Activated naive CD4-positive, alpha-beta T cell treated with anti-CD3 and anti-CD28 coated beads for 36 hours (primary cell): ENCODE measurements around the gene CACNA1E. TPM values are rescaled to one million over a fixed set of nuclear protein-coding genes. Genes with fewer than 3 reads are reported as not detected.

ENCODE experiments used
- CTCF ChIA-PET: fragments of 350-600 bp; sonication (Branson Sonifier 250); formaldehyde crosslinking; loops from one replicate; lab custom pipeline; 2021; ENCODE audit warnings: antibody characterized with exemption; lab: Charles Lee
- DNase-seq: peaks from one replicate; pipeline ENCODE4 v3.0.0-alpha.2; 2020
- H3K27ac Mint-ChIP-seq: one replicate; pipeline ENCODE4 v1.8.0; 2021; ENCODE audit warnings: mild to moderate bottlenecking, mixed read lengths
- H3K27me3 Mint-ChIP-seq: one replicate; pipeline ENCODE4 v1.8.0; 2021; ENCODE audit warnings: low read depth, mixed read lengths
- H3K36me3 Mint-ChIP-seq: one replicate; pipeline ENCODE4 v1.8.0; 2021; ENCODE audit warnings: low read depth, mixed read lengths
- H3K4me1 Mint-ChIP-seq: one replicate; pipeline ENCODE4 v1.8.0; 2021; ENCODE audit warnings: low read depth, mixed read lengths
- H3K4me3 Mint-ChIP-seq: one replicate; pipeline ENCODE4 v1.8.0; 2021; ENCODE audit warnings: mild to moderate bottlenecking, moderate library complexity, mixed read lengths
- H3K9me3 Mint-ChIP-seq: one replicate; pipeline ENCODE4 v1.8.0; 2021; ENCODE audit warnings: mixed read lengths
- intact Hi-C: fragments of 100-400 bp; cut with micrococcal nuclease; formaldehyde crosslinking; loops from one replicate; pipeline ENCODE4 v1.15.1; 2023
- total RNA-seq, 2 experiments: library from RNA; stranded (reverse); gene quantifications; one replicate each; pipeline ENCODE4 v1.2.3, GENCODE V29; 2021

CACNA1E gene
- total RNA-seq, 2 experiments from 2014 or later = not detected

- Mint-ChIP-seq H3K4me3 (no peak overlapping the region), H3K36me3 (no peaks in the 10 kb centered on the region), H3K27ac (no peak overlapping the region), H3K9me3 (no peaks in the 10 kb centered on the region), H3K27me3 (peaks cover 27% of the 10 kb centered on the region), H3K4me1 (no peaks in the 10 kb centered on the region)
- intact Hi-C loops = no loop called here
- CTCF ChIA-PET = no interaction called here
- DNase-seq = no peak
Measured at GRCh38 chr1:181630838-181631237, 147.5 kb downstream of the CACNA1E start.

DNA sequence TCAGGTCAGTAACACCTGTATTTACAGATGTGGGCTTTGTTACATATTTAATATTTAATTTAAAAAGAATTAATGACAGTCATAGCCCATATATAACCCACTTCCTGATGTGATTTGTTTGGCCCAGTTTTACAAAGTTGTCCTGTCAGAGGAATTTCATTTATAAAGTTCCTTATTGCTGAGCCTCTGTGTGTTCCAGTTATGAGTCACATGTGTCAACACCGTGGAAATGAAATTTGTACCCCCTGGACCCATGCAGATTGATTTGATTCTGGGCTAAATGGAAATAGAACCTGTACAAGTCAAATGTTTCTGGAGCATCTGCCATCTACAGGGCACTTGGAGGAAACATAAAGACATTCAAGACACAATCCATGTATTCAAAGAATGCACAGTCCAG lies 149.2 kb downstream of the CACNA1E start:
- DNase-seq = no peak
- Mint-ChIP-seq H3K27ac (no peak overlapping the region), H3K4me3 (no peak overlapping the region), H3K9me3 (no peaks in the 10 kb centered on the region), H3K27me3 (peaks cover 28% of the 10 kb centered on the region), H3K4me1 (no peaks in the 10 kb centered on the region), H3K36me3 (no peaks in the 10 kb centered on the region)
- CTCF ChIA-PET = no interaction called here
- intact Hi-C loops = no loop called here

GRCh38 chr1:181632960-181633359 lies 149.6 kb downstream of the CACNA1E start:
- Mint-ChIP-seq H3K36me3 (no peaks in the 10 kb centered on the region), H3K4me3 (no peak overlapping the region), H3K9me3 (no peaks in the 10 kb centered on the region), H3K27ac (no peak overlapping the region), H3K27me3 (peaks cover 32% of the 10 kb centered on the region), H3K4me1 (no peaks in the 10 kb centered on the region)
- no peak for DNase-seq
- CTCF ChIA-PET = no interaction called here
- intact Hi-C loops = no loop called here

DNA sequence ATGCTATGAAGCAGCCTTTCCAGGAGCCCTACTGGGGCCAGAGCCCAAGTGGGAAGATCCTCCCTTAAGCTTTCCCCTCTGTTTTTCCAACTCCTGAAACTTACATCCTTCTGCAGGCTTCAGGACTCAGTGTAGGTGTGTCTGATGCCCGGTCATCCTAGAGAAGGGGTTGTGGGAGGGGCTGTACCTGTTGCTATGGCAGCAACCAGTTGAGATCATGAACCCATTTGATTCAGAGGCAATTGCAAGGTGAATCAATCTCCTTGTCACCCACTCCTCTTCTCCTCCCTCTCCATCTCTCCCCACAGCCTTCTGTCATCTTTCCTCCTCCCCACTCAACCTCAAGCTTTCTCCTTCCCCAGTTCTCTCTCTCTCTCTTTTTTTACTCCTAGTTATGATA lies 151.8 kb downstream of the CACNA1E start:
- no peak overlapping the region for H3K27ac Mint-ChIP-seq
- no peaks in the 10 kb centered on the region for H3K4me1 Mint-ChIP-seq
- no peak overlapping the region for H3K4me3 Mint-ChIP-seq
- no peak for DNase-seq
- intact Hi-C loops = no loop called here
- CTCF ChIA-PET = no interaction called here
- no peaks in the 10 kb centered on the region for H3K36me3 Mint-ChIP-seq
- no peaks in the 10 kb centered on the region for H3K9me3 Mint-ChIP-seq
- H3K27me3 Mint-ChIP-seq = peaks cover 35% of the 10 kb centered on the region

DNA sequence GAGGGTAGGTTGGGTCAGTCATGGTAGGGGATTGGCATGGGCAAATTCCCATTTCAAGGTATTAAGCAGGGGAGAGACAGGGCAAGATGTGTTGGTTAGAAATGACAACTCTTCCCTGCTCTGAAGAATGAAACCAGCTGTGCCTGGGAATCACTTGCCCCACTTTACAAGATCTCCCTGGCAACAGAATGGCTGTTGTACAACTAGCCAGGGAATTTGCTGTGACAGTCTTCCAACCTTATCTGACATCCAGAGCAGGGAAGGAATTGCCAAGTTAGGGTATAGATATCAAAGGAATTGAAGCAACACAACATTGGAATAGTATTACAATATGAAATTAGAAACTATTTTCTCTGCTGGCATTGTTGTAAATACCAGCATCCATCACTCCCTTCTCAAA lies 154.7 kb downstream of the CACNA1E start:
- Mint-ChIP-seq H3K4me3 (no peak overlapping the region), H3K4me1 (no peaks in the 10 kb centered on the region), H3K36me3 (no peaks in the 10 kb centered on the region), H3K27me3 (peaks cover 31% of the 10 kb centered on the region), H3K9me3 (no peaks in the 10 kb centered on the region), H3K27ac (no peak overlapping the region)
- CTCF ChIA-PET = no interaction called here
- intact Hi-C loops = no loop called here
- no peak for DNase-seq

DNA sequence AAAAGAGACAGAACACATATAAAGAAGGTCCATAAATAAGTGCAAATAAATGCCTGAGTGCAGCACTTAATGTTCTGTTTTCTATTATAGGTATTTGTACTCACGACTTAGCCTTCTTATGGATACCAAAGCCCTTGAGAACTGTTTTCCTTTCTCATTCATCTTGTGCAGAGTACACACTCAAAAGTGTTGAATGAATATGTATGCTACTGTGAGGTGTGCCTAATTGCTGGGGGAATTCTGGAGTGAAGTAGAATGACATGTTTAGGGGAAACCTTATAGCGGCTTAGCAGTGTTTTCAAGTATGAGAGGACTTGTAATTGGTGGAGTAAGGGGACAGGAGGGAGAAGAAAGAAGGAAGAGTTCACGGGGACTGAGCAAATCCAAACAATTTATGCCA lies 157.6 kb downstream of the CACNA1E start:
- intact Hi-C loops = no loop called here
- CTCF ChIA-PET = no interaction called here

DNA sequence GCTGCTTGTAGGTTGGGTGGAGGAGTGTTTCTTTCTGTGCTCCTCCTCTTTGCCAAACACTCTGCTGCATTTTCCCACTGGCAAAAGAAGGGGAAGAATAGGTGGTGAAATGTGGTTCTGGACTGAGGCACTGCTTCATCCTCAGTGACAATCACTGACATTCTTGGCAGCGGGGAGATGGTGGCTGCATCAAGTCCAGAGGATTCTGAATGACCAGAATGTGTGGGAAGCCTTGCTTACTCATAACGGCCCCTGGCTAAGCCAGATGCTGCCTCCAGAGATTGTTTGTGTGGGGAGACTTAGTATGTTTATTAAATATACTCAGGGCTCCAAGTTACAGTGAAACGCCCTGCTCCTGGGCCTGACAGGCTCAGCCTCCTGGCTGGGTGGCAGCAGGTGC lies 160.3 kb downstream of the CACNA1E start:
- H3K9me3 Mint-ChIP-seq = no peaks in the 10 kb centered on the region
- intact Hi-C loops = no loop called here
- DNase-seq = no peak
- no peak overlapping the region for H3K4me3 Mint-ChIP-seq
- H3K27me3 Mint-ChIP-seq = peaks cover 28% of the 10 kb centered on the region
- no peaks in the 10 kb centered on the region for H3K4me1 Mint-ChIP-seq
- CTCF ChIA-PET = no interaction called here
- no peak overlapping the region for H3K27ac Mint-ChIP-seq
- no peaks in the 10 kb centered on the region for H3K36me3 Mint-ChIP-seq

More for the DNA sequence above, 157.6 kb downstream of the CACNA1E start:
- Mint-ChIP-seq H3K36me3 (no peaks in the 10 kb centered on the region), H3K27ac (no peak overlapping the region), H3K4me3 (no peak overlapping the region), H3K4me1 (no peaks in the 10 kb centered on the region), H3K27me3 (peaks cover 24% of the 10 kb centered on the region), H3K9me3 (no peaks in the 10 kb centered on the region)
- no peak for DNase-seq

DNA sequence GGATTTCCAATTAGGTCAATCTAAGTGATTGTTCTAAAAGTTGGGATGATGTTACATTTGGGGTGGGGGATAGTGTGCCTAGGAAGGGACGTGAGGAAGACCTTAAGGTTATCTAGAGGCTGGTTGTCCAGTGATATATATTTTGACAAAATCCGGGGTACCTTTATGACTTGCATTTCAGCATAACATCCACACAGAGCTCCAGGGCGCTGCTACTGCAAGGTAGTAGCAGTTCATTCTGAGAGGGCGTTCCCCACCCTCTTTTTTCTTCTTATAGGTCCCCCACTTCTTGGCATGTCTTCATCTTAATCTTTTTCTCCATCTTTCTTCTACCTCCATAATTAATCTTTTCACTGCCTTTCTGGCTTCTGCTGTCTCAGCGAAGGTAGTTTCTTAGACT lies 161.9 kb downstream of the CACNA1E start:
- intact Hi-C loops = no loop called here
- no peaks in the 10 kb centered on the region for H3K36me3 Mint-ChIP-seq
- H3K27ac Mint-ChIP-seq = no peak overlapping the region
- CTCF ChIA-PET = no interaction called here
- H3K27me3 Mint-ChIP-seq = peaks cover 21% of the 10 kb centered on the region
- H3K4me1 Mint-ChIP-seq = no peaks in the 10 kb centered on the region
- no peaks in the 10 kb centered on the region for H3K9me3 Mint-ChIP-seq
- no peak for DNase-seq
- no peak overlapping the region for H3K4me3 Mint-ChIP-seq

GRCh38 chr1:181646710-181647109 lies 163.4 kb downstream of the CACNA1E start:
- CTCF ChIA-PET = no interaction called here
- Mint-ChIP-seq H3K27me3 (peaks cover 27% of the 10 kb centered on the region), H3K4me3 (no peak overlapping the region), H3K4me1 (no peaks in the 10 kb centered on the region), H3K36me3 (no peaks in the 10 kb centered on the region), H3K27ac (no peak overlapping the region), H3K9me3 (no peaks in the 10 kb centered on the region)
- intact Hi-C loops = no loop called here
- DNase-seq = no peak

- H3K4me3 Mint-ChIP-seq = no peak overlapping the region
- no peaks in the 10 kb centered on the region for H3K9me3 Mint-ChIP-seq
- H3K27ac Mint-ChIP-seq = no peak overlapping the region
- no peak for DNase-seq
- no peaks in the 10 kb centered on the region for H3K4me1 Mint-ChIP-seq
- no peaks in the 10 kb centered on the region for H3K36me3 Mint-ChIP-seq
- CTCF ChIA-PET = interaction anchor here (0.6 kb wide), 1 partner anchor 290 kb away, joined by 3 read pairs; no protein-coding TSS in a partner anchor
- intact Hi-C loops = no loop called here
- peaks cover 30% of the 10 kb centered on the region for H3K27me3 Mint-ChIP-seq
Measured at GRCh38 chr1:181647314-181648035, 164.2 kb downstream of the CACNA1E start.

GRCh38 chr1:181651276-181651675 lies 168.0 kb downstream of the CACNA1E start:
- peaks cover 1% of the 10 kb centered on the region for H3K9me3 Mint-ChIP-seq
- DNase-seq = no peak
- H3K4me1 Mint-ChIP-seq = peaks cover 1% of the 10 kb centered on the region
- H3K27ac Mint-ChIP-seq = no peak overlapping the region
- CTCF ChIA-PET = no interaction called here
- H3K36me3 Mint-ChIP-seq = no peaks in the 10 kb centered on the region
- intact Hi-C loops = no loop called here
- peaks cover 21% of the 10 kb centered on the region for H3K27me3 Mint-ChIP-seq
- H3K4me3 Mint-ChIP-seq = no peak overlapping the region

DNA sequence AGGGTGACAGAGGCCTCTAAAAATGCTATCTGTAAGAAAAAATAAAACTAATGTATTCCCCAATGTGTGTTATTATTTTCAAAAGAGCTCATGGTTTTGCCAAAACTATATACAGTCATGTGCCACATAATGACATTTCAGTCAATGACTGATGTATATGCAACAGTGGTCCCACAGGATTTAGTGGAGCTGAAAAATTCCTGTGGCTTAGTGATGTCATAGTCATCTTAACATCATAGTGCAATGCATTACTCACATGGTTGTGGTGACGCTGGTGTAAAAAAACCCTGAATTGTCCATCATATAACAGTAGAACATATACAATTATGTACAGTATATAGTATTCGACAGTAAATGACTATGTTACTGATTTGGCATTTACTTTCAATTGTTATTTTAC lies 172.4 kb downstream of the CACNA1E start:
- Mint-ChIP-seq H3K27ac (no peak overlapping the region), H3K36me3 (no peaks in the 10 kb centered on the region), H3K4me3 (no peak overlapping the region), H3K4me1 (peaks cover 1% of the 10 kb centered on the region), H3K9me3 (peaks cover 1% of the 10 kb centered on the region), H3K27me3 (peaks cover 14% of the 10 kb centered on the region)
- intact Hi-C loops = no loop called here
- CTCF ChIA-PET = interaction anchor here (0.6 to 0.9 kb wide), 2 partner anchors 8 to 11 kb away, joined by 3 read pairs; no protein-coding TSS in a partner anchor
- DNase-seq = no peak

DNA sequence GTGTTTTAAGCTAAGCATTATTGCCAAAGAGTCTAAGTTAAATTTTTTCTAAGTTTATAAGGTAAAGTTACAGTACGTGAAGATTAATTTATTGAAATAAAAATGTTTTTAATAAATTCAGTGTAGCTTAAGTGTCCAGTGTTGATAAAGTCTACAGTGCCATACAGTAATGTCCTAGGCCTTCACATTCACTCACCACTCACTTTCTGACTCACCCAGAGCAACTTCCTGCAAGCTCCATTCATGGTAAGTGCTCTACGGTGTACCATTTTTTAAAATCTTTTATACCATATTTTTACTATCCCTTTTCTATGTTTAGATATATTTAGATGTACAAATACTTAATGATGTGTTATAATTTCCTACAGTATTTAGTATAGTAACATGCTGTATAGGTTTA lies 173.2 kb downstream of the CACNA1E start:
- Mint-ChIP-seq H3K27ac (no peak overlapping the region), H3K4me1 (peaks cover 1% of the 10 kb centered on the region), H3K36me3 (no peaks in the 10 kb centered on the region), H3K9me3 (peaks cover 1% of the 10 kb centered on the region), H3K27me3 (peaks cover 11% of the 10 kb centered on the region), H3K4me3 (no peak overlapping the region)
- DNase-seq = no peak
- CTCF ChIA-PET = no interaction called here
- intact Hi-C loops = no loop called here
